HCT116 (cell line): ENCODE measurements around the gene POMGNT1. TPM values are rescaled to one million over a fixed set of nuclear protein-coding genes. Genes with fewer than 3 reads are reported as not detected.

ENCODE experiments used
- ATAC-seq: fragments of 200-7000 bp; cut with Tn5 transposase; 2 replicates; pipeline ENCODE4 v1.9.1; 2020; ENCODE audit warnings: mild to moderate bottlenecking, moderate library complexity
- BruUV-seq: library from RNA; stranded (reverse); fragments of 400-500 nt; replicated peaks from 2 replicates; lab custom pipeline; 2021; lab: Mats Ljungman, UMichigan
- CTCF ChIA-PET: fragments of 300-600 bp; sonication (Branson Sonifier 250); formaldehyde crosslinking; loops from one replicate; lab custom pipeline; 2021; ENCODE audit warnings: antibody characterized with exemption; lab: Charles Lee
- POLR2A ChIA-PET: fragments of 300-600, 350-600 bp; sonication (Branson Sonifier 250); formaldehyde crosslinking; loops from one replicate; lab custom pipeline; 2021; ENCODE audit warnings: antibody characterized with exemption; lab: Charles Lee
- RAD21 ChIA-PET, 2 experiments: fragments of 300-600 bp; sonication (Branson Sonifier 250); formaldehyde crosslinking; loops; one replicate each; lab custom pipeline; 2023; ENCODE audit warnings: low total read pairs in 2 of 2; ENCODE audit not compliant: uncharacterized antibody in 2 of 2, unreplicated experiment in 2 of 2, low non-redundant PET in 1 of 2; lab: Charles Lee
- DNase-seq: peaks from one replicate; pipeline ENCODE4 v3.0.0-alpha.2; 2010; ENCODE audit warnings: low read depth, low spot score
- H2AFZ ChIP-seq: fragments of 200-600 bp; shearing (Covaris generic), sonication (generic); 2 replicates; pipeline ENCODE4 v1.6.1; 2017; ENCODE audit warnings: low read depth, mixed run types, mixed read lengths, antibody characterized with exemption, low read length; ENCODE audit not compliant: poor library complexity, severe bottlenecking
- H3K27ac ChIP-seq: 2 replicates; pipeline ENCODE4 v1.5.1; 2012; ENCODE audit warnings: low read depth, low read length
- H3K27me3 ChIP-seq: fragments of 200-600 bp; sonication (generic); 2 replicates; pipeline ENCODE4 v1.6.1; 2016; ENCODE audit warnings: mixed run types, low read length, mixed read lengths; ENCODE audit not compliant: insufficient read depth
- H3K36me3 ChIP-seq, 2 experiments: fragments of 200-500 bp in 1 of 2; fragments of 200-600 bp in 1 of 2; sonication (Bioruptor generic) in 1 of 2; sonication (generic) in 1 of 2; 2 replicates each; pipeline versions ENCODE4 v1.5.1 to v1.6.1; 2014 to 2016; ENCODE audit warnings: low read length in 2 of 2, inconsistent platforms in 1 of 2, mixed read lengths in 1 of 2, mixed run types in 1 of 2; ENCODE audit not compliant: insufficient read depth in 2 of 2, control insufficient read depth in 1 of 2
- H3K4me1 ChIP-seq, 2 experiments: fragments of 200-600 bp in 1 of 2; sonication (generic) in 1 of 2; 2 replicates each; pipeline versions ENCODE4 v1.5.1 to v1.6.1; 2012 to 2017; ENCODE audit warnings: low read length in 2 of 2, inconsistent platforms in 1 of 2, mild to moderate bottlenecking in 1 of 2, mixed read lengths in 1 of 2, mixed run types in 1 of 2, moderate library complexity in 1 of 2; ENCODE audit not compliant: insufficient read depth in 2 of 2, control insufficient read depth in 1 of 2
- H3K4me2 ChIP-seq: fragments of 200-600 bp; sonication (generic); 2 replicates; pipeline ENCODE4 v1.6.1; 2017; ENCODE audit warnings: mixed run types, low read length, mixed read lengths
- H3K4me3 ChIP-seq, 2 experiments: fragments of 200-600 bp in 1 of 2; sonication (generic) in 1 of 2; replicated peaks in 1 of 2; 2 replicates each; pipeline ENCODE4 v1.5.1; 2011 to 2016; ENCODE audit warnings: low read length in 2 of 2, control low read depth in 1 of 2, low read depth in 1 of 2, mild to moderate bottlenecking in 1 of 2, mixed read lengths in 1 of 2, mixed run types in 1 of 2
- H3K79me2 ChIP-seq: fragments of 200-600 bp; sonication (generic); 2 replicates; pipeline ENCODE4 v1.6.1; 2017; ENCODE audit warnings: mild to moderate bottlenecking, mixed run types, low read length, moderate library complexity, mixed read lengths; ENCODE audit not compliant: insufficient read depth
- H3K9ac ChIP-seq: fragments of 200-600 bp; sonication (generic); 2 replicates; pipeline ENCODE4 v1.6.1; 2016; ENCODE audit warnings: low read length, mixed read lengths
- H3K9me2 ChIP-seq: fragments of 200-600 bp; sonication (generic), shearing (Covaris generic); 2 replicates; pipeline ENCODE4 v1.6.1; 2017; ENCODE audit warnings: mixed run types, mild to moderate bottlenecking, moderate library complexity; ENCODE audit not compliant: insufficient read depth
- H3K9me3 ChIP-seq, 2 experiments: fragments of 200-500 bp in 1 of 2; fragments of 200-600 bp in 1 of 2; sonication (Bioruptor generic) in 1 of 2; sonication (generic) in 1 of 2; 2 replicates each; pipeline ENCODE4 v1.6.1; 2014 to 2017; ENCODE audit warnings: low read length in 2 of 2, mixed read lengths in 2 of 2, inconsistent platforms in 1 of 2, low read depth in 1 of 2, mild to moderate bottlenecking in 1 of 2, mixed run types in 1 of 2, moderate library complexity in 1 of 2; ENCODE audit not compliant: control insufficient read depth in 1 of 2, insufficient read depth in 1 of 2
- H4K20me1 ChIP-seq: fragments of 200-600 bp; sonication (generic), shearing (Covaris generic); 2 replicates; pipeline ENCODE4 v1.6.1; 2017; ENCODE audit warnings: mixed run types, mild to moderate bottlenecking, moderate library complexity; ENCODE audit not compliant: insufficient read depth
- CBX3 ChIP-seq: IDR thresholded peaks from 2 replicates; pipeline ENCODE4 v1.6.1; 2012; ENCODE audit warnings: low read depth
- CEBPB ChIP-seq: IDR thresholded peaks from 2 replicates; pipeline ENCODE4 v1.6.1; 2012; ENCODE audit warnings: low read depth
- CTCF ChIP-seq, 3 experiments: fragments of 200-600 bp in 1 of 3; sonication (generic) in 1 of 3; IDR thresholded peaks in 2 of 3; conservative IDR thresholded peaks in 1 of 3; 2 replicates each; pipeline ENCODE4 v1.5.1; 2012 to 2017; ENCODE audit warnings: low read depth in 2 of 3, low read length in 2 of 3, antibody characterized with exemption in 1 of 3, borderline replicate concordance in 1 of 3, control low read depth in 1 of 3, mild to moderate bottlenecking in 1 of 3, mixed read lengths in 1 of 3, mixed run types in 1 of 3, moderate library complexity in 1 of 3; ENCODE audit not compliant: insufficient read depth in 1 of 3
- EGR1 ChIP-seq: IDR thresholded peaks from 2 replicates; pipeline ENCODE4 v1.6.1; 2012; ENCODE audit warnings: low read depth
- EZH2 ChIP-seq: fragments of 200-600 bp; sonication (generic); IDR thresholded peaks from 2 replicates; pipeline ENCODE4 v1.6.1; 2017; ENCODE audit warnings: antibody characterized with exemption, mixed run types
- EZH2phosphoT487 ChIP-seq: fragments of 200-600 bp; IDR thresholded peaks from 2 replicates; pipeline ENCODE4 v1.6.1; 2018; ENCODE audit warnings: antibody characterized with exemption, borderline replicate concordance
- FOSL1 ChIP-seq: IDR thresholded peaks from 2 replicates; pipeline ENCODE4 v1.6.1; 2012; ENCODE audit warnings: low read depth
- JUND ChIP-seq: IDR thresholded peaks from 2 replicates; pipeline ENCODE4 v1.6.1; 2012
- POLR2A ChIP-seq: IDR thresholded peaks from 2 replicates; pipeline ENCODE4 v1.7.0; 2011; ENCODE audit warnings: borderline replicate concordance; ENCODE audit not compliant: insufficient read depth, insufficient read length; ENCODE audit errors: extremely low read depth
- POLR2AphosphoS5 ChIP-seq: IDR thresholded peaks from 2 replicates; pipeline ENCODE4 v1.6.1; 2011; ENCODE audit warnings: mild to moderate bottlenecking, low read depth, low read length, moderate library complexity
- RAD21 ChIP-seq: IDR thresholded peaks from 2 replicates; pipeline ENCODE4 v1.6.1; 2012; ENCODE audit warnings: low read depth, mild to moderate bottlenecking
- REST ChIP-seq: IDR thresholded peaks from 2 replicates; pipeline ENCODE4 v1.6.1; 2012; ENCODE audit warnings: low read depth
- SIN3A ChIP-seq: IDR thresholded peaks from 2 replicates; pipeline ENCODE4 v1.6.1; 2012; ENCODE audit warnings: low read depth
- TCF7L2 ChIP-seq: IDR thresholded peaks from 2 replicates; pipeline ENCODE4 v1.7.0; 2011; ENCODE audit warnings: borderline replicate concordance, inconsistent platforms; ENCODE audit not compliant: insufficient read depth, insufficient read length; ENCODE audit errors: extremely low read depth
- YY1 ChIP-seq: IDR thresholded peaks from 2 replicates; pipeline ENCODE4 v1.6.1; 2011; ENCODE audit warnings: low read length, low read depth, moderate library complexity, mild to moderate bottlenecking; ENCODE audit not compliant: insufficient replicate concordance; ENCODE audit errors: extremely low read depth
- ZBTB33 ChIP-seq: IDR thresholded peaks from 2 replicates; pipeline ENCODE4 v1.6.1; 2011; ENCODE audit warnings: mild to moderate bottlenecking, low read length, moderate library complexity; ENCODE audit not compliant: insufficient replicate concordance; ENCODE audit errors: extremely low read depth
- ZNF274 ChIP-seq: fragments of 200-500 bp; sonication (Bioruptor generic); IDR thresholded peaks from 2 replicates; pipeline ENCODE4 v1.6.1; 2014; ENCODE audit warnings: mild to moderate bottlenecking, low read depth, low read length, inconsistent platforms
- intact Hi-C: fragments of 100-400 bp; cut with micrococcal nuclease; formaldehyde crosslinking; loops from 2 replicates; pipeline ENCODE4 v1.10.0; 2022
- total RNA-seq: library from RNA; stranded (reverse); gene quantifications from one replicate; pipeline ENCODE4 v1.2.1, GENCODE V29; 2021; ENCODE audit not compliant: unreplicated experiment
- TF ChIP-seq, protein P1 (sequence below): IDR thresholded peaks from 2 replicates; pipeline ENCODE4 v1.6.1; 2012
- TF ChIP-seq, protein P2 (sequence below): IDR thresholded peaks from 2 replicates; pipeline ENCODE4 v1.6.1; 2012

POMGNT1 gene
- total RNA-seq, 1 experiment from 2014 or later = 97.7 TPM

DNA sequence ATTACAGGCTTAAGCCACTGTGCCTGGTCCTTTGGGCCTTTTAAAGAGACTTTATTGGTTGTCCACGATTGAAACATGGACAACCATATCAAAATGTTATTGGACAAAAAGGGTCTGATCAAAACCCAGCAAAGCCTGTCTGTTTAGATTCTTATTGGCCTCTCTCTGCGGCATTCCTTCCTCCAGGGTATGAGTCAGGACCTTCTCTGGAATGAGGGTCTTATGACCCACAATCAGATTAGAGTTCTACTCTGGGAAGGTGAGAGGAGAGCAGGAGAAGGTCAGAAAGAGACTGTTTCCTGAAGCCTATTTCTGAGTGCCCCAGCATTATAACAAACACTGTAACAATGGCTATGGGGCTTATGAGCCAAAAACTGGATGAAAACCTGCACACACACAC, 12.8 kb upstream of the POMGNT1 start (continued):
- TF ChIP-seq, protein P1, sequence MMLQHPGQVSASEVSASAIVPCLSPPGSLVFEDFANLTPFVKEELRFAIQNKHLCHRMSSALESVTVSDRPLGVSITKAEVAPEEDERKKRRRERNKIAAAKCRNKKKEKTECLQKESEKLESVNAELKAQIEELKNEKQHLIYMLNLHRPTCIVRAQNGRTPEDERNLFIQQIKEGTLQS = no peak
- TF ChIP-seq EZH2phosphoT487 (no peak), JUND (no peak)
- TF ChIP-seq, all 23 proteins: peak for 0

GRCh38 chr1:46210561-46210960, 12.3 kb upstream of the POMGNT1 start:
- no peaks in the 10 kb centered on the region for H3K27me3 ChIP-seq
- no peak for DNase-seq
- H3K9me3 ChIP-seq = no peaks in the 10 kb centered on the region
- H4K20me1 ChIP-seq = no peaks in the 10 kb centered on the region
- peaks cover 0 to 17% of the 10 kb centered on the region in 2 experiments; a peak in 2 of 4 replicates for H3K4me1 ChIP-seq
- H3K9me2 ChIP-seq = no peaks in the 10 kb centered on the region
- BruUV-seq = no TSS peak
- no peaks in the 10 kb centered on the region for H3K79me2 ChIP-seq
- no peak overlapping the region for H3K4me2 ChIP-seq
- no peak overlapping the region for H2AFZ ChIP-seq
- H3K9ac ChIP-seq = no peak overlapping the region
- H3K4me3 ChIP-seq = no peak overlapping the region
- no peak for ATAC-seq
- CTCF ChIA-PET = no interaction called here
- no peaks in the 10 kb centered on the region for H3K36me3 ChIP-seq
- no peak overlapping the region for H3K27ac ChIP-seq
- TF ChIP-seq EZH2 (no peak), JUND (no peak), TCF7L2 (no peak), CTCF (IDR thresholded peaks at IDR 0.05 in 2 of 3, conservative IDR thresholded peaks at IDR 0.05 in 1 of 3; ENCODE audit: borderline replicate concordance in 1 of 3, insufficient read depth in 1 of 3, low read depth in 2 of 3, low read length in 2 of 3) (no peak), POLR2A (no peak), YY1 (no peak), ZNF274 (no peak), REST (no peak), RAD21 (no peak), EGR1 (no peak), FOSL1 (no peak), POLR2AphosphoS5 (no peak), SIN3A (no peak), EZH2phosphoT487 (no peak), CEBPB (no peak), CBX3 (no peak), ZBTB33 (no peak)
- TF ChIP-seq, protein P2, sequence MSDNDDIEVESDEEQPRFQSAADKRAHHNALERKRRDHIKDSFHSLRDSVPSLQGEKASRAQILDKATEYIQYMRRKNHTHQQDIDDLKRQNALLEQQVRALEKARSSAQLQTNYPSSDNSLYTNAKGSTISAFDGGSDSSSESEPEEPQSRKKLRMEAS = no peak
- TF ChIP-seq, all 23 proteins: peak for 0
- intact Hi-C loops = no loop called here
- ChIA-PET POLR2A (no interaction called here), RAD21 (no interaction called here)
